Activated CD8-positive, alpha-beta T cell treated with anti-CD3 and anti-CD28 coated beads for 36 hours (primary cell): ENCODE measurements around the gene FOXL3. TPM values are rescaled to one million over a fixed set of nuclear protein-coding genes. Genes with fewer than 3 reads are reported as not detected.

Source experiments
- ATAC-seq: fragments of 200-7000 bp; cut with Tn5 transposase; one replicate; pipeline ENCODE4 v1.10.0; 2021; ENCODE audit warnings: mild to moderate bottlenecking, moderate library complexity
- CTCF ChIA-PET: fragments of 350-600 bp; sonication (Branson Sonifier 250); formaldehyde crosslinking; loops from one replicate; lab custom pipeline; 2021; ENCODE audit warnings: antibody characterized with exemption; lab: Charles Lee
- POLR2A ChIA-PET: fragments of 350-600 bp; sonication (Branson Sonifier 250); formaldehyde crosslinking; loops from one replicate; lab custom pipeline; 2021; ENCODE audit warnings: antibody characterized with exemption; lab: Charles Lee
- DNase-seq: peaks from one replicate; pipeline ENCODE4 v3.0.0-alpha.2; 2020
- H3K27ac Mint-ChIP-seq: one replicate; pipeline ENCODE4 v1.8.0; 2021; ENCODE audit warnings: mild to moderate bottlenecking, mixed read lengths
- H3K27me3 Mint-ChIP-seq: one replicate; pipeline ENCODE4 v1.8.0; 2021; ENCODE audit warnings: mixed read lengths
- H3K36me3 Mint-ChIP-seq: one replicate; pipeline ENCODE4 v1.8.0; 2021; ENCODE audit warnings: low read depth, mixed read lengths
- H3K4me1 Mint-ChIP-seq: one replicate; pipeline ENCODE4 v1.8.0; 2021; ENCODE audit warnings: low read depth, mixed read lengths
- H3K4me3 Mint-ChIP-seq: one replicate; pipeline ENCODE4 v1.8.0; 2021; ENCODE audit warnings: mild to moderate bottlenecking, moderate library complexity, mixed read lengths
- H3K9me3 Mint-ChIP-seq: one replicate; pipeline ENCODE4 v1.8.0; 2021; ENCODE audit warnings: mixed read lengths
- intact Hi-C: fragments of 100-400 bp; cut with micrococcal nuclease; formaldehyde crosslinking; loops from one replicate; pipeline ENCODE4 v1.10.0; 2022
- total RNA-seq, 2 experiments: library from RNA; stranded (reverse); gene quantifications; one replicate each; pipeline ENCODE4 v1.2.3, GENCODE V29; 2021
- TF ChIP-seq, protein P1 (sequence below): fragments of 200-600 bp; IDR thresholded peaks from one replicate; pipeline ENCODE4 v1.8.0; 2022; ENCODE audit warnings: antibody characterized with exemption, mild to moderate bottlenecking

Gene FOXL3
- total RNA-seq, 2 experiments from 2014 or later: not detected

DNA sequence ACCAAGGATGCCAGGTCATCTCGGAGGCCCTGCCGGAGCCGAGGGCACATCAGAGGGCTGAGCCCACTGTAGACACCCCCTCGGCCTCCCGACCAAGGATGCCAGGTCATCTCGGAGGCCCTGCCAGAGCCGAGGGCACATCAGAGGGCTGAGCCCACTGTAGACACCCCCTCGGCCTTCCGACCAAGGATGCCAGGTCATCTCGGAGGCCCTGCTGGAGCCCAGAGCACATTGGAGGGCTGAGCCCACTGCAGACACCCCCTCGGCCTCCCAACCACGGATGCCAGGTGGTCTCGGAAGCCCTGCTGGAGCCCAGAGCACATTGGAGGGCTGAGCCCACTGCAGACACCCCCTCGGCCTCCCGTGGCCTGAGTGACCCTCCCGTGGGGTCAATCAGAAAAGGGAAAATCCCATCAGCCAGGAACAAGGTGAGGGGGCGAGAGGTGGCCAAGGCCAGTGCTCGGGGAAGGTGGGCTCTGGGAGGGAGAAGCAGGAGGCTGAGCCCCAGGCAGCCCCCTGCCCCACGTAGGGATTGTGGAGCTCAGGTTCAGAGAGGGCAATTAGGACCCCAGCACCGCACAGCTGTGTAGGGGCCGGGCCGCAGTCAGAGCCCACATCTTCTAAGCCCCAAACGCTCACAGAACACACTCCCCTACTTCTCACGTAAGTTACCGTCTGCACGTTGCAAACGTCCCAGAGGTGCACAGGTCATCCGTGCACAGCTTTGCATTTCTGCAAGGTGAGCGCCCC is 37.6 kb upstream of the FOXL3 start:
- no peaks in the 10 kb centered on the region for H3K27me3 Mint-ChIP-seq
- CTCF ChIA-PET: no interaction called here
- no peak for DNase-seq
- H3K4me1 Mint-ChIP-seq: no peaks in the 10 kb centered on the region
- H3K36me3 Mint-ChIP-seq: no peaks in the 10 kb centered on the region
- H3K27ac Mint-ChIP-seq: no peak overlapping the region
- no peak overlapping the region for H3K4me3 Mint-ChIP-seq
- ATAC-seq: no peak
- TF ChIP-seq, protein P1, sequence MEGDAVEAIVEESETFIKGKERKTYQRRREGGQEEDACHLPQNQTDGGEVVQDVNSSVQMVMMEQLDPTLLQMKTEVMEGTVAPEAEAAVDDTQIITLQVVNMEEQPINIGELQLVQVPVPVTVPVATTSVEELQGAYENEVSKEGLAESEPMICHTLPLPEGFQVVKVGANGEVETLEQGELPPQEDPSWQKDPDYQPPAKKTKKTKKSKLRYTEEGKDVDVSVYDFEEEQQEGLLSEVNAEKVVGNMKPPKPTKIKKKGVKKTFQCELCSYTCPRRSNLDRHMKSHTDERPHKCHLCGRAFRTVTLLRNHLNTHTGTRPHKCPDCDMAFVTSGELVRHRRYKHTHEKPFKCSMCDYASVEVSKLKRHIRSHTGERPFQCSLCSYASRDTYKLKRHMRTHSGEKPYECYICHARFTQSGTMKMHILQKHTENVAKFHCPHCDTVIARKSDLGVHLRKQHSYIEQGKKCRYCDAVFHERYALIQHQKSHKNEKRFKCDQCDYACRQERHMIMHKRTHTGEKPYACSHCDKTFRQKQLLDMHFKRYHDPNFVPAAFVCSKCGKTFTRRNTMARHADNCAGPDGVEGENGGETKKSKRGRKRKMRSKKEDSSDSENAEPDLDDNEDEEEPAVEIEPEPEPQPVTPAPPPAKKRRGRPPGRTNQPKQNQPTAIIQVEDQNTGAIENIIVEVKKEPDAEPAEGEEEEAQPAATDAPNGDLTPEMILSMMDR: no peak
- POLR2A ChIA-PET: no interaction called here
- intact Hi-C loops: no loop called here
- H3K9me3 Mint-ChIP-seq: no peaks in the 10 kb centered on the region

DNA sequence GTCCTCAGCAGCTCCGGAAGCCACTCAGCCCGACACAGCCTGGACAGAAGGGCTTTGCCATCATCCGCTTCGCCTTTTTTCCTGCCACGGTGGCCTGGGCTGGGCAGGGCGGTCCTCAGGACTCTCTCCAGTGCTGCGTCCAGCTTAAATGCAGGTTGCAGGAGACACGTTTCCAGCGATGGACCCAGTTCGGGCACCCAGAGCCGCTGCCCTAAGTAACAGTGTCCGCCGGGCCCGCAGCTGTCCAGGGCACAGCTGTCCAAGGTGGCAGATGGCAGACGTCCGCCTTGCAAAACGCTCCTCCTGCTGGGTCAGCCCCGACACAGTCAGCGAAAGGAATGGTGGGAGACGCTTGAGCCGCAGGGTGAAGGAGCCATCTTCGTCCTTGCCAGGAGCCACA is 37.0 kb upstream of the FOXL3 start:
- Mint-ChIP-seq H3K4me3 (no peak overlapping the region), H3K36me3 (no peaks in the 10 kb centered on the region), H3K27me3 (no peaks in the 10 kb centered on the region), H3K27ac (no peak overlapping the region), H3K4me1 (no peaks in the 10 kb centered on the region), H3K9me3 (no peaks in the 10 kb centered on the region)
- DNase-seq: no peak
- intact Hi-C loops: no loop called here
- ATAC-seq: no peak
- TF ChIP-seq, protein P1: no peak
- CTCF ChIA-PET: no interaction called here
- POLR2A ChIA-PET: no interaction called here

DNA sequence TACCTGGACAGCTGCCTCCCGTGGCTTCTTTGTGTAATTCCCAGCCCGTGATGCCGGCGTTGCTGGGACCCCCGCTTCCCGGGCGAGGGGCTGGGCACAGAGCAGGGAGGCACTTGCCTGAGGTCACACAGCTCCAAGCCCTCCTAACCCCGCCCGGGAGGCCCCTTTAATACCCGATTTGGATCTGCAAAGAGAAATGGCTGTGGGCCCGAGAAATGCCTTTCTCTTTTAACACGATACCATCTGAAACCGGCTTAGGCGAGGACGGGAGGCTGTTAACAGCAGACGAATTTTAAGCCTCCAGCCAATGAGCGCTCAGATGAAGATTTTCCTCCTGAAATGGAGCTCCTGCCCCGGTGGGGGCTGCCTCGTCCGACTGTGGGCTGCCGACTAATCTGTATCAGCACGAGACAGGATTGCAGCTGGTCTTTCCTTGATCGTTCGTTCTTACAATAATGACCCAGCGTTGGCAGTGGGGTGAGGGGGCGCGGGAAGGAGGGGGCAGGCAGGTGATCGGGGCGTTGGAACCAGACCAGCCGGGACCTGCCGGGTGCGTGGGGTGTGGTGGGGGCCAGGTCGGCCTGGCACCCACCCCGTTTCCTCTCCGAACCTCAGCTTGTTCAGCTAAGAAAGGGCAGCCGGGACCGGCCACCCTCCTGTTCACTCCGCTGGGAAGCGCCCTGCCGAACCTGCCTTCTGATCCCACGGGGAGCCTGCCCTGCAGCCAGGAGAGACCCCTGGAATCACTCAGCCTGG is 36.2 kb upstream of the FOXL3 start:
- TF ChIP-seq, protein P1: no peak
- POLR2A ChIA-PET: no interaction called here
- H3K27me3 Mint-ChIP-seq: no peaks in the 10 kb centered on the region
- H3K9me3 Mint-ChIP-seq: no peaks in the 10 kb centered on the region
- ATAC-seq (no peak), DNase-seq (no peak)
- no peak overlapping the region for H3K4me3 Mint-ChIP-seq
- intact Hi-C loops: no loop called here
- no peaks in the 10 kb centered on the region for H3K4me1 Mint-ChIP-seq
- CTCF ChIA-PET: no interaction called here
- no peaks in the 10 kb centered on the region for H3K36me3 Mint-ChIP-seq
- H3K27ac Mint-ChIP-seq: no peak overlapping the region

DNA sequence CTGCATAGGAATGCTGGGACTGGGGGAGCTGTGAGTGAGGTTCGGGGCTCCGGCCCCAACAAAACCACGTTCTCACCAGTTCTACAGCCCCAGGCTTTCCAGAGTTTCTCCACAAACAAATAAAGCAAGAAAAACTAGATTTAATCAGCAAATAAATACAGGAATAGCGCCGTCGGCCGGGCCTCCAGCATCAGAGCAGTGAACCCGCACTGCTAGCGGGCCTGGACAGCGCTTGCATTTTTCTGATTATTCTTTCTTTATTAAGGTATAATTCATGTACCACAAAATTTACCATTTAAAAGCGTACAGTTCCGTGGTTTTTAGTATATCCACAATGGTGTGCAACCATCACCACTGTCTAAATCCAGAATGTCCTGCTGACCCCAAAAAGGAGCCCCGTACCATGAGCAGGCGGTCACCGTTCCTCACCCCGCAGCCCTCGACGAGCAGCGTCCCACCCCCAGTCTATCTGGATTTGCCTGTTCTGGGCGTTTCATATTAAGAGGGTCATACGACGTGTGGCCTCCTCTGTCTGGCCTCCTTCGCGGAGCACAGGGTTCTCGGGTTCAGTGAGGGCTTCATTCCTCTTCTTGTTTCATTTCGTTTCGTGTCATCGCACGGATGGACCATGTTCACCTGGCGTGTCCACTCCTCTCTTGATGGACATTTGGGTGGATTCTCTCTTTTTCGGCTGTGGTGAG is 35.5 kb upstream of the FOXL3 start:
- TF ChIP-seq, protein P1: no peak
- POLR2A ChIA-PET: no interaction called here
- Mint-ChIP-seq H3K9me3 (no peaks in the 10 kb centered on the region), H3K4me3 (no peak overlapping the region), H3K4me1 (no peaks in the 10 kb centered on the region), H3K27ac (no peak overlapping the region), H3K36me3 (no peaks in the 10 kb centered on the region), H3K27me3 (no peaks in the 10 kb centered on the region)
- CTCF ChIA-PET: no interaction called here
- DNase-seq (no peak), ATAC-seq (no peak)
- intact Hi-C loops: no loop called here
